Astrocyte of the cerebellum (primary cell): ENCODE data around the gene RGS3.

Experiments used
- DNase-seq: peaks from one replicate; pipeline ENCODE4 v3.0.0-alpha.2; 2011; ENCODE audit warnings: low read depth
- H3K4me3 ChIP-seq: 2 replicates; pipeline ENCODE4 v1.5.1; 2011; ENCODE audit warnings: mild to moderate bottlenecking, low read depth, low read length, moderate library complexity
- CTCF ChIP-seq: IDR thresholded peaks from 2 replicates; pipeline ENCODE4 v1.5.1; 2012; ENCODE audit warnings: low read length, low read depth, moderate library complexity, mild to moderate bottlenecking; ENCODE audit errors: missing control alignments
- in situ Hi-C: cut with HindIII; loops from 2 replicates; pipeline ENCODE4 v1.10.0; 2017; ENCODE audit warnings: low sequenced_read_pairs

The RGS3 gene

GRCh38 chr9:113630386-113631136, 167.0 kb downstream of the RGS3 start:
- no peak for TF ChIP-seq CTCF

GRCh38 chr9:113631137-113631765, 167.7 kb downstream of the RGS3 start:
- TF ChIP-seq CTCF, result no peak
- DNase-seq, result no peak
- H3K4me3 ChIP-seq, result no peak overlapping the region
- in situ Hi-C loops, result no loop called here

More at GRCh38 chr9:113630386-113631136, 167.0 kb downstream of the RGS3 start:
- DNase-seq, result no peak
- no peak overlapping the region for H3K4me3 ChIP-seq
- in situ Hi-C loops, result no loop called here

- no peak for TF ChIP-seq CTCF
- H3K4me3 ChIP-seq, result no peak overlapping the region
- in situ Hi-C loops, result no loop called here
- DNase-seq, result no peak
Measured at GRCh38 chr9:113631871-113632665, 168.5 kb downstream of the RGS3 start.

GRCh38 chr9:113632776-113633590, 169.5 kb downstream of the RGS3 start:
- no peak overlapping the region for H3K4me3 ChIP-seq
- in situ Hi-C loops, result no loop called here
- DNase-seq, result no peak
- no peak for TF ChIP-seq CTCF

GRCh38 chr9:113633782-113634595, 170.5 kb downstream of the RGS3 start:
- no peak for DNase-seq
- H3K4me3 ChIP-seq, result no peak overlapping the region
- TF ChIP-seq CTCF, result no peak
- in situ Hi-C loops, result no loop called here
